Measurements from ENCODE around the gene ITGB6.
A peak's percentile ranks its signal among the peaks of the same experiment; 100 is the strongest.

The ITGB6 gene

DNA sequence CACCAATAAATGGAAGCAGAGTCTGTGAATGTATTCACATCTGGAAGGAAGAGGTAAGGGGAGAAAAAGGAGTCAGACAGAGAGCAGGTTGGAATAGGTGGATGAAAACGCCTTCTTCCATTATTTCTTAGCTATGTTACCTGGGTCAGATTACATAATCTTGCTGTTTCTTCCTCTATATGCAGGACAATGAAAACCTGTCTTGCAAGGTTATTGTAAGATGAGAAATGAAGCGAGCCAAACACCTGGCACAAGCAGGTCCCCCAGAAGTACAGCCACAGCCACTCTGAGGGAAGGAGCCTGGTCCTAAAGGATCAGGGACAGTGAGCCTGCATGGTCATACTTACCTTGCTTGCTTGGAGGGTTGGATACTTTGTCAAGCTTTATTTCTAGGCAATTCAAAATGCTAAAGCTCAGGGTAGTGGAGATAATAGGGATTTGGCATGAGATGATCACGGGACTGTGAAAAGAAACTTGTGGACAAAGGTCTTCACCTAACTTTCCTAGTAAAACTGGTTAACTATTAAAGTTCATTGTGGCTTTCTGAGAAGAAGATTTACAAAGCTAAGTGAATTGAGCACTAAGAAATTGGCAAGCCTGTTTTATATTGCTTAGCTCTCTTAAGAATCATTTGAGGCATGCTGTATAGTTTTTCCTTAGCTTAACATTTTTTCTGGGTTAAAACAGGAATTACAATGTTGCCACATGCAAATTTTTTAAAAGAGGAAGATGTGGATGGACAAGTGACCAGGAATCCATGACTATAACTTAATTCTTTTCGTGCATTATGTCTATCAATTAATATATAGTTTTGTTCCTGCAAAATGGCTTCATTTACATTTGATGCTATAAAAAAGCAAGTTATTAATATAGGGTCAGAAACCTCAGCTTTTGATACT lies 121.9 kb downstream of the ITGB6 start:
- peak; percentile 72 for DNase-seq (ENCODE audit: low read depth)
- no peak overlapping the region for H3K4me3 ChIP-seq (ENCODE audit: low read length)
- TF ChIP-seq, protein P1, sequence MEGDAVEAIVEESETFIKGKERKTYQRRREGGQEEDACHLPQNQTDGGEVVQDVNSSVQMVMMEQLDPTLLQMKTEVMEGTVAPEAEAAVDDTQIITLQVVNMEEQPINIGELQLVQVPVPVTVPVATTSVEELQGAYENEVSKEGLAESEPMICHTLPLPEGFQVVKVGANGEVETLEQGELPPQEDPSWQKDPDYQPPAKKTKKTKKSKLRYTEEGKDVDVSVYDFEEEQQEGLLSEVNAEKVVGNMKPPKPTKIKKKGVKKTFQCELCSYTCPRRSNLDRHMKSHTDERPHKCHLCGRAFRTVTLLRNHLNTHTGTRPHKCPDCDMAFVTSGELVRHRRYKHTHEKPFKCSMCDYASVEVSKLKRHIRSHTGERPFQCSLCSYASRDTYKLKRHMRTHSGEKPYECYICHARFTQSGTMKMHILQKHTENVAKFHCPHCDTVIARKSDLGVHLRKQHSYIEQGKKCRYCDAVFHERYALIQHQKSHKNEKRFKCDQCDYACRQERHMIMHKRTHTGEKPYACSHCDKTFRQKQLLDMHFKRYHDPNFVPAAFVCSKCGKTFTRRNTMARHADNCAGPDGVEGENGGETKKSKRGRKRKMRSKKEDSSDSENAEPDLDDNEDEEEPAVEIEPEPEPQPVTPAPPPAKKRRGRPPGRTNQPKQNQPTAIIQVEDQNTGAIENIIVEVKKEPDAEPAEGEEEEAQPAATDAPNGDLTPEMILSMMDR (IDR thresholded peaks at IDR 0.05; ENCODE audit: insufficient read depth, low read depth, low read length, missing control alignments) = no peak

DNA sequence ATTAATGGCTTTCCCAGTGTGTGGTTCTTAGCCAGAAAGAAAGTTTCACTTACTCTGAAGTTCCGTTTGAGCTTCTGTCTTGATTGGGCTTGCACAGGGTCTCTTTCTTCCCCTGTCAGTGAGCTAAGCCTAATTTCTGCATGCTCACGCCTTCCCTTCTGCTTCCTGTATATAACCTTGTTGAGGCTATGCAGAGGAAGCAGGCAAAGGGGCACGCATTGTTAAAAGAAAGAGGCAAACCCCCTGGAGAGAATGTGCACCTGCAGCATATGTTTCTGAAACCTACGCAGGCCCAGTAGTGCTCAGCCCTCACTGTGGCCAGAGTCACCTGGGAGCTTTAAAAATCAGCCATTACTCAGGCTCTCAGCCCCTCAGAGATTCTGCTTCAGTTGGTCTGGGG lies 123.2 kb downstream of the ITGB6 start:
- TF ChIP-seq, protein P1 (IDR thresholded peaks at IDR 0.05; ENCODE audit: insufficient read depth, low read depth, low read length, missing control alignments) = no peak
- H3K4me3 ChIP-seq (ENCODE audit: low read length) = no peak overlapping the region
- DNase-seq (ENCODE audit: low read depth) = no peak

DNA sequence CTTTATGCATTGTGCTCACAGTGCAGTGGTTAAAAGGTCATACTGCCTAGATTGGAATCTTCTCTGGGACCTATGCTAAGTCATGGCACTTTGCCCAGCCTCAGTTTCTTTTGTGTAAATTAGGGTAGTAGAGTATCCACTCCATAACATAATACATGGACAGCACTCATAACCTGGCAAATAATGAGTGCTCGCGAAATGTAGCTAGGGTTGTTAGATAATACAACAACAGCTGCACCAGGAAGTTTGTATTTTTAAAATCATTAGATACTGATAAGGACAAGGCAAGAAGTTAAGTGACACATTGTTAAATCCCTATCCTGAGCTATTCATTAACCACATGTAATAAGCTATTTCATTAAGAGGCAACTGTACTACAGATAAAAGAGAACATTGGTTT lies 123.8 kb downstream of the ITGB6 start:
- no peak overlapping the region for H3K4me3 ChIP-seq (ENCODE audit: low read length)
- no peak for DNase-seq (ENCODE audit: low read depth)
- TF ChIP-seq, protein P1 (IDR thresholded peaks at IDR 0.05; ENCODE audit: insufficient read depth, low read depth, low read length, missing control alignments) = no peak

DNA sequence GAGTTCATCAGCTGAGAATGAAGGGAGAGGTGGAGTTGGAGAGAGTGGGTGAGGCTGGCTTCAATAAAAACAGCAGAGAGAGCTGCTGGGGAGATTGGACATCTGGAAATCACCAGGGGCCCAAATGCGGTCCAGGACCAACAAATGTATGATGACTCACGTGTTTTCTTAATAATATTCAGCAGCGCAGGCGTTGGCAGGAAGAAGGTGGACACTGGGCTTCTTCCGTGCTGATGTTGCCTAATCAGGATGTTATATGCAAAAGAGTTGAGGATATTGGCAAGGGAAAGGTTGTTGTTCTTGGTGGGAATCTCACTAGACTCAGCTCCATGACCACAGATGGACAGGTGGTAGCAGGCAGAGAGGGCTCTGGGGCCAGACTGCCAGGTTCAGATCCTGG lies 124.9 kb downstream of the ITGB6 start:
- H3K4me3 ChIP-seq (ENCODE audit: low read length) = no peak overlapping the region
- peak; percentile 91 for DNase-seq (ENCODE audit: low read depth)
- TF ChIP-seq, protein P1 (IDR thresholded peaks at IDR 0.05; ENCODE audit: insufficient read depth, low read depth, low read length, missing control alignments) = no peak

DNA sequence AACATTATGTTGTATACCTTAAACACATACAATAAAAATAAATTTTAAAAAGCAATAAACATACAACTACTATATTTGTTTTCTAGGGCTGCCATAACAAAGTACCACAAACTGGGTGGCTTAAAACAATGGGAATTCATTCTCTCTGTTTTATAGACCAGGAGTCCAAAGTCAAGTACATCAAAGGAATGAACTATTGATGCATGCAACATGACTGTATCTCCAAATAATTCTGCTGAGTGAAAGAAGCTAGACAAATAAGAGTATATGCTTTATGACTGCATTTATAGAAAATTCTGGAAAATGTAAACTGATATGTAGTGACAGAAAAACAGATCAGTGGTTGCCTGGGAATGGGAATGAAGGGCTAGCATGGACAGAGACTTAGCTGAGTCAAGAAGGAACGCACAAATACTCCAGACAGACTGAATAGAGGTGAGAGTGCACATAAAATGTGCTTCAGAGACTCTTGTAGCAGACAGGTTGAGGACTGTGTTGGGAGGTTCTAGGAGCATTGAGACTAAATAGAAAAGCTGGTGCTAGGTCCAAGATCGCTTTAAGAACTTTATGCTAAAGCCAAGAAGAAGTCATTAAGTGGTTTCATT lies 126.7 kb downstream of the ITGB6 start:
- DNase-seq (ENCODE audit: low read depth) = peak; percentile 74
- TF ChIP-seq, protein P1 (IDR thresholded peaks at IDR 0.05; ENCODE audit: insufficient read depth, low read depth, low read length, missing control alignments) = no peak

DNA sequence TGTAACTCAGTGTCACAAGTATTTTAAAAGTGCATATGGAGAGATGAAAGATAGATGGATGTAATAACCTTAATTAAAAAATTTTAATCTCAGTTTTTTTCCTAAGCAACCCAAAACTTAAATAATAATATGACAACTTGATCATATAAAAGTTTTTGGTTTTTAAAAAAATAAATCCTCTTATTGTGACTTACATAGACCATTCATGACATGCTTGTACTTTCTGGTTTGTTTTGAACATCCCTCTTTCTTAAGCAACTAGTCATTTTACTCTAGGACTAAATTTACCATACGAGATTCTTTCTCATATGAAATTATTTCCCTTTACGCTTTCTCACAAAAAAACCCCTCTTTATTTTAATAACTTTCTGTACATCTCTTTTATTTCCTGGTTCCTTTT lies 131.2 kb downstream of the ITGB6 start:
- no peak overlapping the region for H3K4me3 ChIP-seq (ENCODE audit: low read length)
- TF ChIP-seq, protein P1 (IDR thresholded peaks at IDR 0.05; ENCODE audit: insufficient read depth, low read depth, low read length, missing control alignments) = no peak
- DNase-seq (ENCODE audit: low read depth) = no peak

More for the DNA sequence above, 126.7 kb downstream of the ITGB6 start:
- no peak overlapping the region for H3K4me3 ChIP-seq (ENCODE audit: low read length)
